ENCODE measurements around the gene TIMM17B.
"Not testable (repeated sequence)": the region's sequence is repeated elsewhere in the genome, so short reads cannot be mapped to it uniquely, and the experiment has no call there.

GRCh38 chrX:48886586-48886985, 11.0 kb downstream of the TIMM17B start:
- not testable (repeated sequence) for TF ChIP-seq CTCF, POLR2A (IDR thresholded peaks at IDR 0.05)

Data from tibial nerve (tissue), 3 donors.